H1 (cell line): Measurements from ENCODE around the gene CCT3. TPM values are rescaled to one million over a fixed set of nuclear protein-coding genes. Genes with fewer than 3 reads are reported as not detected.

Experiments
- KDM4A ChIP-seq: IDR thresholded peaks from one replicate; pipeline ENCODE4 v1.7.1; 2012; ENCODE audit warnings: low read depth, mild to moderate bottlenecking, moderate library complexity, low read length, inconsistent platforms; ENCODE audit not compliant: severe bottlenecking
- PHF8 ChIP-seq: fragments of 200-600 bp; sonication (generic); conservative IDR thresholded peaks from 2 replicates; pipeline ENCODE4 v1.7.1; 2012; ENCODE audit warnings: low read depth, mild to moderate bottlenecking, inconsistent platforms, low read length, moderate library complexity
- SAP30 ChIP-seq: fragments of 300-600 bp; sonication (generic); IDR thresholded peaks from 2 replicates; pipeline ENCODE4 v1.7.1; 2012; ENCODE audit warnings: low read length, moderate library complexity, mild to moderate bottlenecking, inconsistent platforms; ENCODE audit not compliant: insufficient read depth, insufficient replicate concordance
- SP1 ChIP-seq: IDR thresholded peaks from 2 replicates; pipeline ENCODE4 v1.6.1; 2011; ENCODE audit warnings: low read depth, low read length
- TEAD4 ChIP-seq: IDR thresholded peaks from 2 replicates; pipeline ENCODE4 v1.6.1; 2012; ENCODE audit warnings: low read depth, low read length, inconsistent platforms, mixed read lengths
- polyA plus RNA-seq, 7 experiments: library from polyadenylated mRNA; depleted of rRNA in 3 of 7; stranded (reverse) in 5 of 7; unstranded in 2 of 7; fragments of >200 nt in 5 of 7; fragments of 200-250 nt in 2 of 7; gene quantifications; 1 replicate in 5 of 7; 2 replicates in 1 of 7; 4 replicates in 1 of 7; pipeline versions ENCODE4 v1.2.1 to v1.2.3, GENCODE V29; 2011 to 2013; ENCODE audit warnings: missing spikeins in 2 of 7, mixed read lengths in 2 of 7
- total RNA-seq: library from RNA; stranded (reverse); fragmentation: NEBNext Ultra II Directional; extraction: Animal tissue kit (Norgen Biotek cat#: 25700); gene quantifications from 2 replicates; pipeline ENCODE4 v1.2.1, GENCODE V29; 2021

Gene CCT3
- total and polyA plus RNA-seq, 2 of the 8 experiments (the other 6 are each of a cell fraction or from before 2014, with no cell fraction given) = 431 to 480 TPM

GRCh38 chr1:156372265-156372586 lies 34.1 kb upstream of the CCT3 start (continued):
- TF ChIP-seq KDM4A (no peak), TEAD4 (no peak), SP1 (no peak), SAP30 (no peak), PHF8 (no peak)
